RCC 7860 (cell line): ENCODE results near the gene GZMB.
"Not testable (repeated sequence)": the region's sequence is repeated elsewhere in the genome, so short reads cannot be mapped to it uniquely, and the experiment has no call there.

Experiments
- DNase-seq: peaks from one replicate; pipeline ENCODE4 v3.0.0-alpha.2; 2015; ENCODE audit warnings: low spot score
- FAIRE-seq: peaks from 2 replicates; lab custom pipeline; 2012; peaks lifted over from hg19 to GRCh38; lab: Jason Lieb, UNC

The GZMB gene

DNA sequence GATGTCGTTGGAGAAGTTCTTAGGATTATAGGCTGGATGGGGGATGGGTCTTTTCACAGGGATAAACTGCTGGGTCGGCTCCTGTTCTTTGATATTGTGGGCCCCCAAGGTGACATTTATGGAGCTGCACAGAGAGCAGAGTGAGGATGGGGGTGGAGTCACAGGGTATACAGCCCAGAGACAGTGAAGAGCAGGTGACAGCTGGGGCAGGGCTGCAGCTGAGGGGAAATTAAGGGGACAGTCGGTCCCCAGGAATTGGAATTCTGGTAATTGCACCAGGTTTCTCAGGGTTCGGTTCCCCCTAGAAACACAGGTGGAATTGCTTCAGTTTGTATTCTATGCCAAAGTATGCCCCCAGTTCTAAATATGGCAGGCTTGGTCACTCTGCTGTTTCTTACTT is 1.7 kb downstream of the GZMB start:
- no peak for FAIRE-seq
- DNase-seq = no peak

DNA sequence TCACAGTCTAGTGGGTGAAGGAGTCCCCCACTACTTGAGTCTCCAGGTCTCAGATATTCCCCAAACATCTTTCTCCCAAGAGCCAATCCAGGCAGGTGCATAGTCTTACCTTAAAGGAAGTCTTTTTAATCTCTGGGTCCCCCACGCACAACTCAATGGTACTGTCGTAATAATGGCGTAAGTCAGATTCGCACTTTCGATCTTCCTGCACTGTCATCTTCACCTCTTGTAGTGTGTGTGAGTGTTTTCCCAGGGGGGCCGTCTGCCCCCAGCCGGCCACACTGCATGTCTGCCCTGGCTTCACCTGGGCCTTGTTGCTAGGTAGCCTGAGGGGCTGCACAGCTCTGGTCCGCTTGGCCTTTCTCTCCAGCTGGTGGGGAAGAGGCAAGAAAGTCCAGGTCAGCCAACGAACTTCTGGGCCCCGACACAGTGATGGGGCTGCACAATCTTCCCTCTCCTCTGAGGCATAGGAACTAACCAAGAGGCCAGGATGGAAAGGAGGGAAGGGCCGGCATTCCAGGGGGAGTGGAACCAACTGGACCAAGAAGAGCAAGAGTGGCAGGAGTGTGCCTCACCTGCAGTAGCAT is 2.1 kb downstream of the GZMB start:
- no peak for FAIRE-seq
- DNase-seq = no peak

DNA sequence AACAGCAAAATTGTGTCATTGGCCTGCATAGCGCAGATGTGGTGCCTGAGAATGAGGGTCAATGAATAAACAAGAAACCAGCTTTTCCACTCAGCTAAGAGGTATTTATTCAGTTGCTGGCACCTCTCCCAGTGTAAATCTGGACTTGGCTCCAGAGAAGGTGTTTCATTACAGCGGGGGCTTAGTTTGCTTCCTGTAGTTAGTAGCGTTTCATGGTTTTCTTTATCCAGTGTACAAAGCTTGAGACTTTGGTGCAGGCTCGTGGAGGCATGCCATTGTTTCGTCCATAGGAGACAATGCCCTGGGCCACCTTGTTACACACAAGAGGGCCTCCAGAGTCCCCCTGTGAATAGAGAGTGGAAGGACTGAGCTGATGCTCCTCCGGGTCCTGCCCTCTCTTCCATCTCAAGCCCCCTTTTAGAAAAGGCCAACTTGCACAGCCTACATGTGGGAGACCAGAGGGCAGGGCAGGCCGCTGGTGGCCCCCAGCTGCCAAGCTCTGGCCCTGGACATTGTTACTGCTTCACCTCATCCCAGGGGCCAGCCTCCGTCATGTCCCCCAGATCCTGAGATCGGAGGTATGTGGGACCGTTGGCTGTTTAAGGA is 3.0 kb downstream of the GZMB start:
- DNase-seq = no peak
- FAIRE-seq = no peak

DNA sequence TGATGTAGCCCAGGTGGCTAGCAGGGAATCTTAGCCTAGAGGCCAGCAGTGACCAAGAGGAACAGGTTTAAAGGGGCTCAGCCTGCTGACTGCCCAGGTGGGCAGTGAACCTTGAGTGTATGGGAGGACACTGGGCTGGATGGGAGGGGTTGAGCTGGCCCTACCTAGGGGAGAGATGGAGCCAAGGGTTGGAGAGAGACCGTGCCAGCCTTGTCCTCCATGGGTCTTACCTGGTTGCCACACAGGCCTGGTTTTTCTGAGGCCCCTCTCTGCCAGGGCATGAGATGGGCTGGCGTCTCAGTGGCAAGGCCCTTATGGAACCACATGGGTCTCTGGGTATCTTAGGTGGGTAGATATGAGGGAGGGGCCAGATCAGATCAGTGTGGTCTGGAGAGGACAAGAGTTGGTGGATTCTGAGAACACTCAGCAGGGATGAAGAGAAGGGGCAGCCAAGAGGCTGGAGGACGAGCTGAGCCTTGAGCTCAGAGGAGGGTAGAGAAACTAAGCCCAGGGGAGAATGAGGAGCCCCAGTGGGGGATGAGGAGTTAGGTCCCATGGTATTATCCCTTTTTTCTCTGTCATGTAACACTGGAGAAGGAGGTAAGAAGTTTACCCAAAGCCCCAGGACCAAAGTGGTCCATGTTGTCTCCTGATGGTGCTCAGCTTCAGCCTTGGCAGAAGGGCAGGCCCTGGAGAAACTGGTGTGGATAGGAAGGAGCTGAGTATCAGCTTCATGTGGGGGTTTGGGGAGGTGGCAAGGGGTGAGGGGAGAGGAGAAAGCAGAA is 3.7 kb downstream of the GZMB start:
- DNase-seq (no peak), FAIRE-seq (no peak)

DNA sequence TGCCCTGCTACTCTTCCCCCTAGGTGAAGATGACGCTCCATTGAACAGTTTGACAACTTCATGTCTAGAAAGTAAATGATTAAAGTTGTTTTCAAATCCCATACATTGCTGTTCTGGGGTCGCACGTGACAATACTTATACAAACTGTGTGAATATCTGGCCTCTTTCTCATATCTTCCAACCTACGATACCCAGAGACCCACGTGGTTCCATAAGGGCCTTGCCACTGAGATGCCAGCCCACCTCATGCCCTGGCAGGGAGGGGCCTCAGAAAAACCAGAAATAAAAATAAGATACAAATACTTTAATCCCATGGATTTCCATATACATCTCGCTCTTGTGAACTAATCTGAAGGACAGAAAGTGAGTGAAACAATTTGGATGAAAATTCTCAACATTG is 4.5 kb downstream of the GZMB start:
- DNase-seq = no peak
- no peak for FAIRE-seq

DNA sequence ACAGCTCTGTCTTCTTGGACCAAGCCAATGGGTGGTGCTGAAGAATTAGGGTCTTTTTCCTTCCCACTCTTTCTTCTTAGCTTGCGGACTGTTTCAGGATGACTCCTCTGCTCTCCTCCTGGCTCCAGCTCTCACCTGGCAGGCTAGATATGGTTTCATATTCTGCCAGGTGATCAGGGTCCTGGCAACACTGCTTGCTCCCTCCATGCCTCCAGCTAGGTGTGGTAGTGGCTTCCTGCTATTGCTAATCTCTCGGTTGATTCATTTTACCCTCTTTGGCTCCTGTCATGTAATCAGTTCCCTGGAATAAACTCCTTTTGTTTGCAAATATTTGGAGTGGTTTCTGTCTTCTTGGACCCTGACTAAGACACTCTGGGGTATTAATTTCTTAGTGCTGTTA is 20.2 kb downstream of the GZMB start:
- DNase-seq = no peak

DNA sequence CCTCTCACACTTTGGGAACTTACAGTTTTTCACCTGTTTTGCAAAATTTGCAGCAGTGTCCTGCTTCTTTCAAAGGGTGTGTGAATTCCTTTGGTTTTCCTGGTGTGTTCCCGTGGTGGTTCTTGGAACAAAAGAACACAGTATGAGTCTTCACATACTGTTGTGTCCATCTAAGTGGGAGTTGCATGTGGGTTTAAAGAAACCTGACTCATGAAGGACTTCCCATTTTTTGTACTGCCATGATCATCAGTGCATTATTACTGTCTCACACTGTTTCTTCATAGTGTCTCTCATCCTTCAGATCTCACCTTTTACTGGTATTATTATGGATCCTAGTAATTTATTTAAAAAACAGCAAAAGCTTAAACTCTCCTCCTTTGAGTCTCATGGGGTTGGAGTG is 20.7 kb downstream of the GZMB start:
- DNase-seq (no peak), FAIRE-seq (no peak)

More for the DNA sequence above, 20.2 kb downstream of the GZMB start:
- FAIRE-seq = no peak

DNA sequence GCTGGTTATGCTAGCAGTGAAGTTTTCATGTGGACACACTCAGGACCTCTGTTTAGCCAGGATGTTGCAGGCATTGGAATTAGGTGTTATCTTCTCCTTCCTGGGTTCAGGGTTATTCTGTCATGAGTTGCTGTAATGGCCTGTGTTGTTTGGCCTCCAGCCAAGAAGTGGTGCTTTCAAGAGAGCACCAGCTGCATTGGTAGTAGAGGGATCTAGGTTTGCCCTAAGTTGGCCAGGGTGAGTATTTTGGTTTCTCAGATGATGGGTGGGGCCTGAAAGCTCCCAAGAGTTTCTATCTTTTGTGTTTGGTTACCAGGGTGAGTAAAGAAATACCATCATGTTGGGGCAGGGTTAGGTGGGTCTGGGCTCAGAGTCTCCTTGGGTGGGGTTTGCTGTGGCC is 21.8 kb downstream of the GZMB start:
- FAIRE-seq (no peak), DNase-seq (no peak)

DNA sequence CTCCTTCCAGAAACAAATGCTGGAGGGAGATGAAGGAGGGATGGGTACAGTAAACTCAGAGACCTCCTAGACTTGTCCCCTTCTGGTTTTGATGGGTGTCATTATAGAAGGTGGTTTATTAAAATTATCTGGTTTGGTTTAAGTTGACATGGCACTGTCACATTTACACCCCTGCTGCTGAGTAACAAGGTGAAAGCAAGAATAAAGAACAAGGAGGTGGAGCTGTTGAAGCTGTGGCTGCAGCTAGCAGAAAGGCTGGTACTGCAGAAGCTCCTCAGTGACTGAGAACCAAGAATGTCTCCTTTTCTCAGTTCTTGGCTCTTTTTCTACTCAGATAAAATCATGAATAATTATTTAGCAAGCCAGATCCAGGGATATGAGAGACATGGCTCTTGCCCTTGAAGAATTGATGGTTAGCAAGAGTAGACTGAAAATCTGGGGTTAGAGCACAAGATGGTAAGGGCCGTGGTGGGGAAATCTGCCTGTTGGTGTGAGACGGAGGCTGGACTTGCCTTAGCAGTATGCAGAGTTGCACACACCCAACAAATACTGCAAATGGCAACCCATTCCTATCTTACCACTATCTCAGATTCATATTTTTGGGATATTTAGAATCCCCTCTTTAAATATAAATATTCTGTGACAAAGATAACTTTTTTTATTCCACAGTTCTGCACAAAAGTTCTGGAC is 24.2 kb downstream of the GZMB start, which contains the start of gene GZMH:
Gene GZMH (minus strand): TSS at position 31 of the 690 bp plus-strand sequence. CDS start 72 bp downstream, outside the sequence.
- DNase-seq = no peak
- FAIRE-seq = no peak

DNA sequence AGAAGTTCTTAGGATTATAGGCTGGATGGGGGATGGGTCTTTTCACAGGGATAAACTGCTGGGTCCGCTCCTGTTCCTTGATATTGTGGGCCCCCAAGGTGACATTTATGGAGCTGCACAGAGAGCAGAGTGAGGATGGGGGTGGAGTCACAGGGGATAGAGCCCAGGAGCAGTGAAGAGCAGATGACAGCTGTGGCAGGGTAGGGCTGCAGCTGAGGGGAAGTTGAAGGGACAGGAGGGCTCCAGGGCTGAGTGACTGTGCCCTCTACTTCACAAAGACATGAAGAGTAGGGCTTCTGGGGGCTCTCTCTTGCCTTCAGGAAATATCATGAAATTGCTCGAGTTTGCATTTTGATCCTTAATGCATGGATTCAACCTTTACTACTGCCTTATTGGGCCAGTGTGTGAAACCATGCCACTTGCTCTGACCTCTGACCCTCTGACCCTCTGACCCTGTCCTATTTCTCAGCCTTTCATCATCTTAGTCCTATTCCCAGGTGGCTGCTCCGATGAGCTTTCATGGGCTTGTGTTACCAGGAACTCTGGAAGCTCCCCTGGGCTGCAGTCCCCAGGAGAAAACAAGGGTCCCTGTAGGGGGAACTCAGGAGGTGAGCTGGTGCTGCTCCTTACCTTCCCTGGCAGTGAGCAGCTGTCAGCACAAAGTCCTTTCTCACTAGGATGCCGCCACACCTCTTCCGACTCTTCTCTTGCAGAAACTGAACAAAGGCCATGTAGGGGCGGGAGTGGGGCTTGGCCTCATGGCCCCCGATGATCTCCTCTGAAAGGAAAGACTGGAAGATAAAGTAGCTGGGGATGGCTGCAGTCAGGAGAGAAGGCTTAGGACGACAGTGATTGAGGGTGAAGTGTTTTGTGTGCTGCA is 26.1 kb downstream of the GZMB start:
- FAIRE-seq (no peak), DNase-seq (no peak)

DNA sequence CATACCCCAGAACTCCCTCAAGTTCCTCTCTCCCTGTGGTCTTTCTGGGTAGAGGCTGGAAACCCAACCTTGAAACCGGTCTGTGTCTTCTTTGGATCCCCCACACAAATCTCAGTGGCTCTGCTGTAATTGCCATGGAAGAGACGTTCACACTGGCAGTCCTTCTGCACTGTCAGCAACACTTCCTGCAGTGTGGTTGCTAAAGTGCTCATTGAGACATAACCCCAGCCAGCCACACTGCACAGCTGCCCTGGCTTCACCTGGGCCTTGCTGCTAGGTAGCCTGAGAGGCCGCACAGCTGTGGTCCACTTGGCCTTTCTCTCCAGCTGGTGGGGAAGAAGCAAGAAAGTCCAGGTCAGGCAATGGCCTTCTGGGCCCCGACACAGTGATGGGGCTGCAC is 26.9 kb downstream of the GZMB start:
- FAIRE-seq = no peak
- DNase-seq = no peak

DNA sequence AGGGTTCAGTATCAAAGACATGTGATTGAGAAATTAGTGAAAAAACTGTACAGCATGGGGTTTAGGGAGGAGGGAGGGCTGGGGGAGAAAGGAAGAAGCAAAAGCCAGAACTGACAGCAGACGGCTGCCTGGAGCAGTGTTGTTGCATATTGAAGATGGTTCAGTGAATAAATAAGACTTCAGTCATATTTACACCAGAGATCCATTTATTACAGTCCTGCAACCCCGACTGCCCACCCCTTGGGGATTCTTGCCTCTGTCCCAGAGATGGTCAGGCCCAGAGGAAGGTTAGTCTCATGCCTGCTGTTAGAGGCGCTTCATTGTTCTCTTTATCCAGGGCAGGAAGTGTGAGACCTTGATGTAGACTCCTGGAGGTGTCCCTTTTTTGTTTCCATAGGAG is 27.7 kb downstream of the GZMB start:
- no peak for DNase-seq
- no peak for FAIRE-seq

DNA sequence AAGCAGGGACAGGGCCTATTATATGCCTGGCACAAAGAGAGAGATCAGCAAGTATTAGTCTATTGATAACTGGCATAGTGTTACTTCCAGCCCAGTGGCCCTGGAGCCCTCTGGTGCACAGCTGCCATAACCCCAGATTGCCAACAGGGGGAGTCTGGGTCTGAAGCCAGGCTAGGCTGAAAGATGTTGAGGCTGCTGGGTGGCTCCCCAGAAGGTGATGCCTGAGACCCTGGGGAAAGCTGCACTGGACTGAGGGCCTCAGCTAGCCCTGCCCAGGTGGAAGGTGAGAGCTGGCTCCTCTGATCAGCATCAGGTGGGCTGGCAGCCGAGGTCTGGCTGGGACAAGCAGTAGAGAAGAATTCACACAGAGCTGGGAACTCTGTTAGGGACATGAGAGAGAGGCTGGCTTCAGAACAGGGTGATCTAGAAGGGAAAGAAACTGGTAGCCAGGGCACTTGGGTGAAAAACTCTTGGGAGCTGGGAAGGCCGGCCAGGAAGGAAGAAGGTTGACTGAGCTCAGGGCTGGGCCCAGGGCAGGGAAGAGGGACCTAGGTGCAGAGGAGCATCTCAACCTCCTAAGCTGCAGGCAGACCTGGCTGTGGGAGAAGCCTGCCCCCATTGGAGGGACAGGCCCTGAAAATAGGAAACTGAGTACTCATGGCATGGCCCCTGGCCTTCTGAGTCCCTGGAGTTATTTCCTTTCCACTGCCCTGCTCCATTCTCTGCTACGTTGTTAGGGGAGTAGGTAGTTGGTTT is 28.4 kb downstream of the GZMB start:
- FAIRE-seq = no peak

DNA sequence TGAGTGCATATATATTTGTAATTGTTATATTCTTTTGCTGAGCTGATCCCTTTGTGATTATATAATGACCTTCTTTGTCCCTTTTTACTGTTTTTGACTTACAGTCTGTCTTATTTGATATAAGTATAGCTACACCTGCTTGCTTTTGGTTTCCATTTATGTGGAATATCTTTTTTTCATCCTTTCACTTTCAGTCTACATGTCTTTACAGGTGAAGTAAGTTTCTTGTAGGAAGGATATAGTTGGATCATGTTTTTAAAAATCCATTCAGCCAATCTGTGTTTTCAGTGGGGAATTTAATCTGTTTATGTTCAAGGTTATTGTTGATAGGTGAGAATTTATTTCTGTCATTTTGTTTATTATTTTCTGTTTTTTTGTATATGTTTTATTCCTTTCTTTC is 36.6 kb downstream of the GZMB start:
- no peak for FAIRE-seq
- no peak for DNase-seq

More for the DNA sequence above, 28.4 kb downstream of the GZMB start:
- no peak for DNase-seq

DNA sequence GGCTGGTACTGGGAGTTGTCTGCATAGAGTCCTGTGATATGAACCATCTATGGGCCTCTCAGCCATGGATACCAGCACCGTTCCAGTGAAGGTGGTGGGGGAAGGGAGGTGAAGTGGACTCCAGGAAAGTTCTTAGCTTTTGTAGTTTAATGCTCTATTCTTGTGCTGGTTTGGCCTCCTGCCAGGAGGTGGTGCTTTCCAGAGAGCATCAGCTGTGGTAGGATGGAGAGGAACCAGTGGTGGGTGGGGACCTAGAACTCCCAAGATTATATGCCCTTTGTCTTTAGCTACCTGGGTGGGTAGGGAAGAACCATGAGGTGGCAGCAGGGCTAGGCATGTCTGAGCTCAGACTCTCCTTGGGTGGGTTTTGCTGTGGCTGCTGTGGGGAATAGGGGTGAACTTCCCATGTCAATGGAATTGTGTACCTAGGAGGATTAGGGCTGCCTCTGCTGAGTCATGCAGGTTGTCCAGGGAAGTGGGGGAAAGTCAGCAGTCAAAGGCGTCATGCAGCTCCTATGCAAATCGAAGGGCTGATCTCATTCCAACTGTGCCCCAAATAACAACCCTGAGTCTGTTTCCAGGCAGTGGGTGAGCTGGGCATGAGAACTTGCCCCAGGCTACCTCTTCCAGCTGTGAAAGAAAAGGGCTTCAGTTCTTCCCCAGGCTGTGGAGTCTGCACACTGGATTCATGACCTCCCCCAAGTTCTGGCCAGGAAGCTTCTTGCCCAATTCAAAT is 38.7 kb downstream of the GZMB start:
- DNase-seq = no peak
- FAIRE-seq = no peak

DNA sequence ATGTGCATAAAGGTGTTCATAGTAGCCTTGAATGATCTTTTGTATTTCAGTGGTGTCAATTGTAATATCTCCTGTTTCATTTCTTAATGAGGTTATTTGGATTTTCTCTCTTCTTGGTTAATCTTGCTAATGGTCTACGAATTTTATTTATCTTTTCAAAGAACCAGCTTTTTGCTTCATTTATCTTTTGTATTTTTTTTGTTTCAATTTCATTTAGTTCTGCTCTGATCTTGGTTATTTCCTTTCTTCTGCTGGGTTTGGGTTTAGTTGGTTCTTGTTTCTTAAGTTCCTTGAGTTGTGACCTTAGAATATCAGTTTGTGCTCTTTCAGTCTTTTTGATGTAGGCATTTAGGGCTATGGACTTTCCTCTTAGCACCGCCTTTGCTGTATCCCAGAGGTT is 43.0 kb downstream of the GZMB start:
- DNase-seq, FAIRE-seq: not testable (repeated sequence)

DNA sequence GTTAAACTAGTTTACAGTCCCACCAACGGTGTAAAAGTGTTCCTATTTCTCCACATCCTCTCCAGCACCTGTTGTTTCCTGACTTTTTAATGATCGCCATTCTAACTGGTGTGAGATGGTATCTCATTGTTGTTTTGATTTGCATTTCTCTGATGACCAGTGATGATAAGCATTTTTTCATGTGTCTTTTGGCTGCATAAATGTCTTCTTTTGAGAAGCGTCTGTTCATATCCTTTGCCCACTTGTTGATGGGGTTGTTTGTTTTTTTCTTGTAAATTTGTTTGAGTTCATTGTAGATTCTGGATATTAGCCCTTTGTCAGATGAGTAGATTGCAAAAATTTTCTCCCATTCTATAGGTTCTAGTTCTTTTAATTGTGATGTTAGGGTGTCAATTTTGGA is 49.6 kb downstream of the GZMB start:
- FAIRE-seq, DNase-seq: not testable (repeated sequence)
